B cell (primary cell): ENCODE results near the gene DIPK1B.

Experiments used
- EZH2 ChIP-seq: IDR thresholded peaks from 2 replicates; pipeline ENCODE4 v1.6.1; 2012; ENCODE audit warnings: borderline replicate concordance, low read depth, mild to moderate bottlenecking, moderate library complexity, low read length; ENCODE audit not compliant: insufficient read depth, poor library complexity, severe bottlenecking
- TF ChIP-seq, protein P1 (sequence below): fragments of 200-600 bp; IDR thresholded peaks from one replicate; pipeline ENCODE4 v1.8.0; 2022; ENCODE audit warnings: antibody characterized with exemption, mild to moderate bottlenecking

DNA sequence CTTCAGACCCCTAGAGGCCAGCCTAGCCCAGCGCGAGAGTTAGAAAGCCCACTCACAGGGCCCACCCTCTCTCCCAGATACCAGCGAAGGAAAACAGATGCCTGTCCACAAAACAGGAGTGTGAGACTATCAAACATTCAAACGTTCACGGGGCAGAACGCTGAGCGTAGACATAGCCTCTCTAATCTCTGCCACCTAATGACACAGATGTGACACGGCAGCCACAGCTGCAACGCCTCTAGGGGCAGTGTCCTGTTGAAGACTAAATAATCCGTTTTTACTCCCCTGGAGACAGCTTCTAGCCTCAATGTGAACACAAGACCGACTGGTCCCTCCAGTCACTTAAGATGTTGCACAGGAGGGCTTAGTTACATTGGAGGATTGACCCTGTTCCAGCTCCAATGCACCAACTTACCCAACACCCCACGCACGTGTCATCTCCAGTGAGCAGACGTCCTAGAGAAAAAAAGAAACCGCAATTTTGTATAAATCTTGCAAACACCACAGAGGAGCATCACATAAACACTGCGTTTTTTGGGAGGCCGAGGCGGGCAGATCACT lies 14.3 kb downstream of the DIPK1B start:
- TF ChIP-seq, protein P1, sequence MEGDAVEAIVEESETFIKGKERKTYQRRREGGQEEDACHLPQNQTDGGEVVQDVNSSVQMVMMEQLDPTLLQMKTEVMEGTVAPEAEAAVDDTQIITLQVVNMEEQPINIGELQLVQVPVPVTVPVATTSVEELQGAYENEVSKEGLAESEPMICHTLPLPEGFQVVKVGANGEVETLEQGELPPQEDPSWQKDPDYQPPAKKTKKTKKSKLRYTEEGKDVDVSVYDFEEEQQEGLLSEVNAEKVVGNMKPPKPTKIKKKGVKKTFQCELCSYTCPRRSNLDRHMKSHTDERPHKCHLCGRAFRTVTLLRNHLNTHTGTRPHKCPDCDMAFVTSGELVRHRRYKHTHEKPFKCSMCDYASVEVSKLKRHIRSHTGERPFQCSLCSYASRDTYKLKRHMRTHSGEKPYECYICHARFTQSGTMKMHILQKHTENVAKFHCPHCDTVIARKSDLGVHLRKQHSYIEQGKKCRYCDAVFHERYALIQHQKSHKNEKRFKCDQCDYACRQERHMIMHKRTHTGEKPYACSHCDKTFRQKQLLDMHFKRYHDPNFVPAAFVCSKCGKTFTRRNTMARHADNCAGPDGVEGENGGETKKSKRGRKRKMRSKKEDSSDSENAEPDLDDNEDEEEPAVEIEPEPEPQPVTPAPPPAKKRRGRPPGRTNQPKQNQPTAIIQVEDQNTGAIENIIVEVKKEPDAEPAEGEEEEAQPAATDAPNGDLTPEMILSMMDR = peak; percentile 77
- TF ChIP-seq EZH2 = no peak
